ENCODE data around the gene UPF2.

DNA sequence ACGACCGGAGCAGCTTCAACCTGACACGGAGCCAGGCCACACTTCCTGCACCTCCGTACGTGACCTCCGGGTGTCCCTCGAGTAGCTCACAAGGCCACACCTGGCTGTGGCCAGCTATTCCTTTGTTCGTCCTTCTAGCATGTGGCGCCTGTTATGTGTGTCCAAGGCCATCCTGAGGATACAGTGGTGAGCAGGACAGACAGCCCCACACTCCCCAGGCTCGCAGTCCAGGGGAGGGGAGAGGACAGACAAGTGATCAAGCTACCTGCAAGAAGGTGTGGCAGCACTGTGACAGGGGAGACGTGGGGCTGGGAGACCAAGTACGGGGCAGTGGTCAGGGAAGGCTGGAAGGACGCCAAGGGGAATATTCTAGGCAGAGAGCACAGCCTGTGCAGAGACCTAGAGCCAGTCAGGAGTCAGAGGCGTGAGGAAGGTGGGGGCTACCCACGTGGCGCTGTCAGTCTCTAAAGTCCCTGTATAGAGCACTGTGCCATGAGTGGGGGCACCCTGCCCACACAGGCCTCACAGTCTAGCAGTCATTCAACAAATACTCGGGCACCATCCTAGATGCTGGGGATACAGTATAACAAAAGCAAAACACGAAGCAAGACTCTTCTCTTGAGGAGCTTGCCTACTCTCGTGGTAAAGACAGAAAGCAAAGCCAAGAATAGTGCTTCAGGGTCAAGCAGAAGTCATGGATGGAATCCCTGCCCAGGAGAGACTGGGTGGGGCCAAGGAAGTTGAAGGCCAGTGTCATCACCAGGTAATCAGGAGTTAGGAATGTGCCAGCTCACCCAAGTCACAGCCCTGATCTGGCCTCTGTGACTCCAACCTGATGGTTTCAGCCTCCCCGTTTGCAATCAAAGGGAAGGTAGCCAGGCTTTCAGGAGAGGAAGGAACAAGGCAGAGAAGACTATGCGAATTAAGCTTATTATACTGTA, 160.9 kb downstream of the UPF2 start:
- no peak for TF ChIP-seq CTCF (IDR thresholded peaks at IDR 0.05; ENCODE audit: low read depth, low read length)
- no peak for TF ChIP-seq POLR2A (IDR thresholded peaks at IDR 0.05; ENCODE audit: extremely low read depth, insufficient read length)

All from NB4 (cell line).